GM19395 (cell line): ENCODE measurements around the gene TMED3.
"Not testable (repeated sequence)": the region's sequence is repeated elsewhere in the genome, so short reads cannot be mapped to it uniquely, and the experiment has no call there.

Source experiments
- ATAC-seq: cut with Tn5 transposase; IDR thresholded peaks from one replicate; pipeline ENCODE4 v1.9.1; 2021; ENCODE audit warnings: mild to moderate bottlenecking, moderate library complexity; ENCODE audit not compliant: unreplicated experiment

Gene TMED3

DNA sequence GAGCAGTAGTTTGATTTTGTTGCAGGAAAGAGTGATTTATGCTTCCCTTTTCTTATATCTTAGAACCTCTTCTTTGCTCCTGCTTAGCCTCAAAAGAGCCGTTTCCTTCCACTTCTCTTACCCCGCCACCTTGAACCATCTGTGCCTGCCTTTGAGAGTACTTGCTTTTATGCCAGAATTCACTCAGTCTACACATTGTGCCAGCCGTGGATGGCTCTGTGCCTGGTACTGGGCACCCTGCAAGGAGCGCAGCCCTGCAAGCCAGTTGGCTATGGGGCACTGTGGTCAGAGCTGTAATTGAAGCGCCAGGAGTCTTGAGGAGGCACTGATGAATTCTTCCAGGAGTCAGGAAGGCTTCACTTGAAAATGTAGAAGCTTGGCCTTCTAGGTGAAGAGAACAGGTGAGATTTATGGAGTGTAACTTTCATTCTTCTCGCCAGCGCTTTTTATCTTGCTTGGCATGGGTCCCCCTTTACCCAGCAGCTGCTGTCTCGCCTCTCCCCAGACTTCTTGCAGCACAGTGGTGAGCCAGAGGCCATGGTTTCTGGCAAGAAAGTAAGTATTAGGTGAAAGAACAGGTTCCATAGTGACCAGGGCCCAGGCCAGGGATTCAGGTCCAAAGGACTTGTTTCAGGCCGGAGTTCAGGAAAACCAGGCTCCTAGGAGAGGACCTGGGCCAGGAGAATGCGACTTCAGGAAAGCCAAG is 4.9 kb downstream of the TMED3 start:
- ATAC-seq: no peak

DNA sequence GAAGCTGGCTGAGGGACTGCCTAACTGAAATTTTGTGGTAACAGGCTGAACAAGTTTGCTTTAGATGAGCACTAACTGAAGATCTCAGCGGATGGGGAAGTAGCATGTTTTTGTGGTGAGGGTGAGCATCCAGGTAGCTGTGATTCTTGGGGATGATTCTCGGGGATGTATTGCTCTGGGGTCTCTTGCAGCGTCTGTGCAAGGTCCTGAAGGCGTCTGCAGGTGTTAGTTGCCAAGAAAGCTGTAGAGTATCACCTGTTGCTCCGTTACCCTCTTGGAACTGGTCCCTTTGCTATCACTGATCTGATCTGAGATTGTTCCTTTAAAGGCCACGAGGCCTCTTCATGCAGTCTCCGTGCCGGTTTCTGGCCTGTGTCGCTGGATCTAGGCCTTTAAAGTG is 6.0 kb downstream of the TMED3 start:
- no peak for ATAC-seq

DNA sequence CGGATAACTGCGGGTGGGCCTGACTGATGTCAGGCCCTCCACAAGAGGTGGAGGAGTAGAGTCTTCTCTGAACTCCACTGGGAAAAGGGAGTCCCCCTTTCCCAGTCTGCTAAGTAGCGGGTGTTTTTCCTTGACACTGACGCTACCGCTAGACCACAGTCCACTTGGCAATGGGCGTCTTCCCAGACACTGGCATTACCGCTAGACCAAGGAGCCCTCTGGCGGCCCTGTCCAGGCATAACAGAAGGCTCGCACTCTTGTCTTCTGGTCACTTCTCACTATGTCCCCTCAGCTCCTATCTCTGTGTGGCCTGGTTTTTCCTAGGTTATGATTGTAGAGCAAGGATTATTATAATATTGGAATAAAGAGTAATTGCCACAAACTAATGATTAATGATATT is 9.1 kb downstream of the TMED3 start:
- ATAC-seq: not testable (repeated sequence)

DNA sequence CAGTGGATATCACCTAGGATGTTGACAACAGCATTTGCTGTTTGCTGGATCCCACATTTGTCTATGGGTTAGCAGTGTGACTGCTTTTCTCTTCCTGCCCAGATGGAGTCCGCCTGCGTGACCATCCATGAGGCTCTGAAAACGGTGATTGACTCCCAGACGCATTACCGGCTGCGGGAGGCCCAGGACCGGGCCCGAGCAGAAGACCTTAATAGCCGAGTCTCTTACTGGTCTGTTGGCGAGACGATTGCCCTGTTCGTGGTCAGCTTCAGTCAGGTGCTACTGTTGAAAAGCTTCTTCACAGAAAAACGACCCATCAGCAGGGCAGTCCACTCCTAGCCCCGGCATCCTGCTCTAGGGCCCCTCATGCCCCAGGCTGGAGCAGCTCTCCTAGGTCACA is 11.0 kb downstream of the TMED3 start:
- ATAC-seq: no peak

DNA sequence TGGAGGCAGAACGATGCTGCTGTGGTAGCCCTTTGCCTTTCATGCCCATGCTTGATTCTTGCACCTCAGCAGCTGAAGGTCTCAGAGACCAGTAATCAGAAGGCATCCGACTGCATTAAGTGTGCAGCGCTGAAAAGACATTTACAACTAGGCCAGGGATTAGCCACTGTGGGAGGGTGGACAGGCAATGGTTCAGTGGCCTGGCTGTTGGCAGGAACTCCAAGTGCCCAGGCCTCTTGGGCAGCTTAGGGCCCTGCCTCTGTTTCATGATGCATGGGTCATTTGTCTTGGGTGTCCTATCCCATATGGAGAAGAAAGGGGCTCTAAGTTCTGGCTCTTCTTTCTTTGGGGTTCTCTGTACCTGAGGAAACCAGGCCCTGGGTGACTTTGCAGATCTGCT is 11.4 kb downstream of the TMED3 start:
- ATAC-seq: no peak

DNA sequence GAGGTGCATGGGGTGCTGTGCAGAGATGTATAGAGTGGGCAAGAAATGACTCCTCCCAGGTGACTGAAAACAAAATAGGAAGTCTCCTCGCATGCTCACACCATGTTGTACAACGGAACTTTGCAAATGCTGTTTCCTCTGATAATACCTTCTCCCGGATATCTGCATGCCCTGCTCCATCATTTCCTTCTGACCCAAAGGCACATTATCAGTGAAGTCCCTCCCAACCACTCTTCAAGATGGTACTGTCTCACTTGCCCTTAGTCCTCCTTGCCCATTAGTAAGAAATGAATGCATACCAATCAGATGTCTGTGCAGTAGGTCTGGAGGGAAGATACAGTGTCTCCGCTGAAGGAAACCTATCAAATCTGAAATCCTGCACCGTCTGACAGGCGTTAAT is 12.0 kb downstream of the TMED3 start:
- no peak for ATAC-seq

DNA sequence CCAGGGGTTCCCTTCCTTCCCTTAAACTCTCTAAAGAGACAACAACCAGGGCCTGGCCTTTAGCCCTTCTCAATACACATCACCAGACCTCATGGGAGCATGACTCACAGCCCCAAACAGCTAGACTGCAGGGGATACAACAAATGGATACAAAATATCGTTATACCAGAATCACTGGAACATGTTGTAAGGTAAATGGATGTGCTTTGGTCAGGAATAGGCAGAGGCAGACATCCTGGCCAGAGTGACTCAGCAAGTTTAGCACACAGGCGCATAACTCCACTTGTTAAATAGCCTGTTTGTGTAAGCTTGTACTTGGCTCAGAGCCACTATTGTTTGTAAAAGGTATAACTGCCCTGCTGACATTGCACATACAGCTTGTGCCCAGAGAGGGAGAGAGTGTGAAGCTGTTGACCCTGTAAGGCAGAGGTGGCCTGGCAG is 18.3 kb downstream of the TMED3 start:
- no peak for ATAC-seq

DNA sequence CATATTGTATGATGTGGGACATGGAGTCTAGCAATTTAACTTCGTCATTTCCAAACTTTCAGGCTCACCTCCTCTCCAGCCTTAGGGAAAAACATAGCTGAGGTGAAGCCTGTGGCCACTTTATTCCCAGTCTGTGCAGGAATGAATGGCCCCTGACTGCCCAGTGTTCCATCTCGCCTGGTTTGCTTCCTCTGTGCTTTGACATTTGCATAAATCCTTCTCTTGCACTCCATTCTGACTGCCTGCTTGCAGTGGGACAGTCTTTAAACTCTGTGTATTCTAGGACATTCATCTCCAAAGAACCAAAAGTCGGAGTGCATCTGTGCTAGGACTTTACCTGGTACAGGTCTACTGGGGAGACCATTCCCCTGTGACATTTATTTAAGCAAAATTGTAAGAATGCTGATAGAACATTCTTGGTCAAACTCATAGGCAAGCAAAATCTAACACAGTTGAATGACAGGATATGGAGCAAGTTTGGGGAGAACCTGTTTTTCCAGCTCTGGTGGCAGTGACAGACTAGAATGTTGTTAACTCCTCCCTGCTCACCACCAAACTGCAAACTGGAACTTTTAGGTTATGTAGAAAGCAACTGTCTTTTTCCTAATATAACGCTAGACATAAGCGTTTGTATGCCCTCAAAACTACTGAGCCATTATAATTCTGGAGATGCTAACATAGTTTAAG is 22.1 kb downstream of the TMED3 start:
- ATAC-seq: no peak

DNA sequence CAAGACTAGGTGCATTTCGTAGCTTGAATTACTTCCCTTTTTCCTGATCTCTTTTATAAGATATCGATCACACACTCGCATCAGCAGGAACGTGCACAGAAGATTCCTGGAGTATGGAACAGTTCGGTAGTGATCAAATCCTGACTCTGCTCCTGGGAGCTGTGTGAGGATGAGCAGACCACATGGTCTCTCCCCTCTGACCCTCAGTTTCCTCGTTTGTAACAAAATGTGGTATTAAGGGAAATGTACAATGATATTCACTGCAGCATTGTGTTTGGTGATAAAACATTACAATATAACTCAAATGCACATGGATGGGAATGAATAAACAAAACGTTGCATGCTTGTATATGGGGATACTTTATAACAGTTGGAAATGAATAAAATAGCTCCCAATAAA is 26.7 kb downstream of the TMED3 start:
- ATAC-seq: no peak

DNA sequence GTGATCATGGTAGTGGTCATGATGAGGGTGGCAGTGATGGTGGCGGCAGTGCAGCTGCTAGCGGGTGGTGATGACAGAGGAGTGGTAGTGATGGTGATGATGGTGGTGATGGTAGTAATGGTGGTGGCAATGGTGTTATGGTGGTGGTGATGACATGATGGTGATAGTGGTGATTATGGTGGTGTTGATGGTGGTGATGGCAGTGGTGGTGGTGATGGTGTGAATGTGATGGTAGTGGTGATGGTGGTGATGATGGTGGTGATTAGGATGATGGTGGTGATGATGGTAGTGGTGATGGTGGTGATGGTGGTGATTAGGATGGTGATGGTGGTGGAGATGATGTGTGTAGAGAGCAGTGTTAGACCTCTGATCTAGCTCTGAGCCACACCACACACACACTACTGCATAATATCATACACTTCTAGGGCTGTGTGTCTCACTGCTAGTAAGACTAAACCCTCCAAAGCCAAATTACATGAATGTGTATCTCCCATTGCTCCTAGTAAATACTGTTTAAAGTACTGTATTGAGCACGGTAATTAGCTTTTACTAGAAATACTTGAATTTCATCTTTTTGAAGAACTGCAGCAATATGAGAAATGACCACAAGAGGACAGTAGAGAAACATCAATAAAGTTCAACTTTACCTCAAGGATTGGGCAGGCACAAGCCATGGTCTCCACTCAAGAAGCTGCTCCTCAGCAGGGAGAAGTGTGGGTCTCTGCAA is 28.8 kb downstream of the TMED3 start:
- ATAC-seq: no peak

DNA sequence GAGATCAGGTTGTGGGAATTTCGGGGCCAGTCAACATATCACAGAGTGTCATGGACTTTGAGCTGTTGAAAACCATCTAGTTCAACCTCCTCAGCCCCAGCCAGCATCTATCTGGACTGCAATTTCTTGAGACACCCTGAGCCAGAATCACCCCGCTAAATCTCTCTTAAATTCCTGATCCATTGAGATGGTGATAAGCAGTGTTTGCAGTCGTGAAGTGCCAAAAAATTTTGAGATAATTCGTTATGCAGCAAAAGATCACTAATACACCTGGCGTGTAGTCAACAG is 29.3 kb downstream of the TMED3 start:
- no peak for ATAC-seq

DNA sequence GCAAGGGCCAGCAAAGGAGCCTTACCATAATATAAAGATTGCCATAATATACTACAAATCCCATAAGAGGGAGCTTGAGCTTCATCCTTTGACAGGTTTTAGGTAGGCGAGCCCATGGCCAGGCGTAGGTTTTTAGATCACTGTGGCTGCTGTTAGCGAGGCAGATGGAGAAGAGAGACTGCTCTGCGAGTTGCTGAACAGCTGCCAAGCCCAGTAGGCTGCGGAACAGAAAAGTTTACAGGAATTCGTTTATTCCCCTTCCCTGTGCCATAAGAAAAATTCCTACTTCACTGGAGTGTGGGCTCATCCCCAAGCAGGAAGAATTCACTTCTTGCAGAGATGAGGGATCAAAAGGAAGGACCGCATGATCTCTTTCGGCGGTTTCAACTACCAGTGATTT is 30.5 kb downstream of the TMED3 start:
- ATAC-seq: no peak

DNA sequence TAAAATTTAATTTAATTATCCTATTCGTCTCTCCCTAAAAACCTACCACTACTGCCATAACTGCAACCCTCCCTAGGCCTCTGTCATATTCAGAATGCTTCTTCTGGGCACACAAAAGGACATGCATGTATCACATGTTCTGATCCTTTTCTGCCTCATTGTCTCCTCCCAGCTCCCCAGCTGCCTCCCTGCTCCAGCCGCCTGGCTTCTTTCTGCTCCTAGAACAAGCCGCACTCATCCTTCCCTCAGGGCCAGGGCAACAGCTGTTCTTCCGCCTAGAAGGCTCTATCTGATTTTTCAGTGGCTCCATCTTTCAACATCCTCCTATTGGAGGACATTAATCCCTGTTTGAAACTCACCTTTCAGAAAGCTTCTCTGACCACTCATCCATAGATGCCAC is 38.6 kb downstream of the TMED3 start:
- no peak for ATAC-seq

DNA sequence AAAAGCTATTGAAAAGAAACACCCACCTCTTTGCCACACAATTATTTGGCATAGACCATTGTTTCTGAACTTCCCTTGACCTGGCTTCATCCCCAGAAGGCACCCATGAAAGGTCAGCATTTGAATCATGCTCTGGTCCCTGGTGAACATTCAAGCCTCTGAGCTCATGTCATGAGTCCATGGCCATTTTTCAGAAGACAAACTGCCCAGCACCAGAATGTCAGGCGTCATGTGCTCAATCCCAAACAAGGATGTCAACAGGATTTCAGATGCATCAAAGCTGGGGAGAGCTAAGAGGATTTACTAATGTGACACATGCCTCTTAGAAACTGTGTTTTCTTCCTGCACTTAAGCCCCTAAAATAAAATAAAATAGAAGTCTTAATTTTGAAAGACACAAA is 41.3 kb downstream of the TMED3 start:
- ATAC-seq: no peak

DNA sequence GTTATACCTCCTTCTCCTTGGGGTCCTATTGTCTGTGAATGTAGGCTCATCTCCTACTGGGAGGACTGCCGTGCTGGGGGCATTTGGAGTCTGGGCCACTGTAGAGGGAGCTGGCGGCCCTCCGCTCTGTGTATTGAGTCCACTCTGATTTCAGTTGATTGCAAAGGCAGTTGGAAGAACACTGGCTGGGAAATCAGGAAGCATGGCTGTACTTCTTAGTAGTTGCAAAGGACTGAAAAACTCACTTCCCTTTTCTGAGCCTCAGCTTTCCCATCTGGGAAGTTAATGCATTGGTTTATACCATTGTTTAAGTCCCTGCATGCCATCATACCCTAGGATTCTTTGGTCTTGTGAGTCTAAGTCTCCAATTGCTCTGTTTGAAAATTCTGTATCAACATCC is 46.7 kb downstream of the TMED3 start:
- ATAC-seq: no peak

DNA sequence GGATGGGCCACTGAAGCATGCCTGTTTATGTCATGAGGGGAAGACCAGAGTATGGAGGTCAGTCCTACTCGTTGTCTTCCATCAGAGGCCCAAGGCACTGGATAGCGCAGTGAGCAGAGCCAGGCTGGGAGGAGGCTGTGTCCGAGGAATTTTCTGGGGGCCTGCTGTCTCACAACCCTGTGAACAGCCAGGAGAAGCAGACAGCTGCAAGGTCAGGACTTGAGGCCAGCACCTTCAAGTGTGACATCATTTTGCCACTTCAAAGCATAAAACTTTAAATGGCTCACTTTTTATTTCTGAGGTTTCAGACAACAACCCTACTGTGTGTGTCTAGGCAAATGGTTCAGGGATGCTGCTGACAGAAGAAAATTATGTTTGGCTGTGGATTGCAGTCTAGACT is 47.2 kb downstream of the TMED3 start:
- no peak for ATAC-seq

DNA sequence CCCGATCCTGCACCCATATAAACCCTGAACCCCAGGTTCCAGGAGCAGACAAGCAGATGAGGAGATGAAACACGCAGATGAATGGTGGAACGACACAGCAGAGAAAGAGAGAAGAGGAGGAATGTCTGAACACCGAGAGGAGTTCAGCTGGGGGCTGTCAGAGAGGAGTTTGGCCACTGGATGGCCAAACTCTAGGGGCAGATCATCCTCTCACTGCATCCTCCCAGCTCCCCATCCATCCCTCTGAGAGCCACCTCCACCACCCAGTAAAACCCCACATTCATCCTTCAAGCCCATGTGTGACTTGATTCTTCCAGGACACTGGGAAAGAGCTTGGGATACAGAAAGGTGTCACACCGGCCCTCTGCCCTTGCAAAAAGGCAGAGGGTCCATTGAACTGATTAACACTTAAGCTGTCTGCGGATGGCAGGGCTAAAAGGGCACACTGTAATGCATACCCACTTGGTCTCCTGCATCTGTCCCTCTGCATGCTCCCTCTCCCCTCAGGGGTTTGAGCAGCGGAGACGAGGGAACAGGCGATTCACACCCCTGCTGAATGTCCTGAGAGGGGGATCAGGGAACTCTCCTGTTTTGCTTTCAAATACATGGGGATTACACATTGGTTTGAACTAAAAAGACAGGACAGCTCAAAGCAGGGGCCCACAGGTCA is 53.8 kb downstream of the TMED3 start:
- no peak for ATAC-seq

DNA sequence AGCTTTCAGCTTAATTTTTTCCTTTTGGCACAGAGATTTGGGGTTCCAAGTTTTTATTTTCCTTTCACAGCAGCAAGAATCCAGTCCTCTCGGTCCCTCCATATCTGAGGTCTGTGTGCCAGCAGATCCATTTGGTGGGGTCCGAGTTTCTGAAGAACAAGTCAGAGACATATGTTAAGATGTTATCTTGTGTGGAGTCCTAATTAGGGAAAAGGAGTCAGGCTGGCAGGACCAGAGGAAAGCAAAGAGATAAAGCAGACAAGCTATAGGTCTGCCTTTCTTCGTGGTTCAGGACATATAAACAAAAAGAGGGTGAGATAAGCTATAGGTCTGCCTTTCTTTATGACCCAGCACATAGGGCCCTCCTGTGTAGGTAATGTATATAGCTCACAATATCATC is 54.9 kb downstream of the TMED3 start:
- no peak for ATAC-seq

DNA sequence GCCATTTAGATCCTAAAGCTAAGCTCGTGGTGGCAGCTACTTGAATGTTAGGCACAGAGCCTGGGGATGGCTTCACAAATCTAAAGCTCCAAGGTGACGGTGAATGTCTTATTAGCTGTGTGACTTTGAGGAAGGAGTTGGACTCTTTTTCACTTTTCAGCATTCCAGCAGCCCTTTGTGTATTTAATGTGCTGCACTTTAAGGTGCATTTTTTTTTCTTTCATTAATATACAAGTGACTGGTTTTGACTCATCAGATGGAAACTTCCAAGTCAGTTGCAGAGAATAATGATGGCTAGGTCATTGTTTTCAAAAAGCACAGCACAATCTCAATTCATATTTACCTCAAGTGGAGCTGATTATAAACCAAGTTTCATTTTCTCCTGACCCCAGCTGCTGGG is 55.8 kb downstream of the TMED3 start:
- ATAC-seq: no peak

DNA sequence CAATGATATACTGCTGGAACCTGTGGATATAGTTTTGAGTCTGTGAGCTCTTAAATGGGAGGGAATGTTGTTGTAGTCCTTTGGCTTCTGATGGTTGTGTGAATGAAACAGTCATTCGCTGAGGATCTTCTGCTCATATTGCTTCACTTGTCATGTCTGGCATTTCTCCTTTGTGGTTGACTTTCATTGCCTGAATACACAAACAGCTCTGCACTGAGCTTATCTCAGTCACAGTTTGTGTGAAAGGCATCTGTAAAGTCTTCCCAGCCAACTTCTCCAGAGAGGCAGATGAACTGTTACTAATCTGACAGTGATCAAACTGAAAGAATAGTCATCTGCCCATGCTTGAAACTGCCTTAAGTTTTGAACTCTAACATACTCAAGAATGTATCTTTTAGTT is 59.8 kb downstream of the TMED3 start:
- ATAC-seq: no peak

DNA sequence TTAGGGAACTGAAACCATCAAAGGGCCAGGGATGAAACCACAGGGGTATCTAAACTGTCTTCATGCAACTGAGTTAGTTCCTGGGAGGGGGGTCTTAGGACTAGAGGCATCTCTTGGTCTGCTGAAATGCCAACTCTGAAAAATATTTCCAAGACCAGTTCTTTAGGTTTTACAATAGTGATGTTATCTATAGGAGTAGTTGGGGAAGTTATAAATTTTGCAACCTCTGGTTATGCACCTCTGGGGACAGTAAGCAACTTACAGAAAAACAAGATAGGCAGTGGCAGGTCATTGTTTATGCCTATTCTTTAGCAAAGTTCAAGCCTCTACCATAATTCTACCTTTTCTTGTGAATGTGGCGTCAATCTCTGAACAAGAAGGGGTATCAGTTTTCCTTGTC is 60.7 kb downstream of the TMED3 start:
- no peak for ATAC-seq

DNA sequence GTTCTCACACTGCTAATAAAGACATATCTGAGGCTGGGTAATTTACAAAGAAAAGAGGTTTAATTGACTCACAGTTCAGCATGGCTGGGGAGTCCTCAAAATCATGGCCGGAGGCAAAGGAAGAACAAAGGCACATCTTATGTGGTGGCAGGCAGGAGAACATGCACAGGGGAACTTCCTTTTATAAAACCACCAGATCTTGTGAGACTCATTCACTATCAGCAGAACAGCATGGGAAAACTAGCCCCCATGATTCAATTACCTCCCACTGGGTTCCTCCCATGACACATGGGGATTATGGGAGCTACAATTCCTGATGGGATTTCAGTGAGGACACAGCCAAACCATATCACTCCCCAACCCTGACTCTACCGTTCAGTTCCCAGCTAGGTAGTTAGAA is 61.5 kb downstream of the TMED3 start:
- no peak for ATAC-seq
